ENCODE data around the gene STARD10. TPM values are rescaled to one million over a fixed set of nuclear protein-coding genes. Genes with fewer than 3 reads are reported as not detected.

The STARD10 gene
- total and polyA plus RNA-seq, 9 donors = 36.8 to 56.1 (median 45.8) TPM

GRCh38 chr11:72776844-72777754, 16.7 kb downstream of the STARD10 start:
- H3K4me1 ChIP-seq (ENCODE audit: insufficient read depth) = peaks cover 7% of the 10 kb centered on the region
- WGBS, 3 donors = 77 to 82% (median 80%) methylated on average over 7 of the region's 7 CpGs
- H3K36me3 ChIP-seq = no peaks in the 10 kb centered on the region
- intact Hi-C loops (cut with DNase I) = no loop called here
- peak overlapping the region in 1 of 2 donors; percentile 25 for H3K27ac ChIP-seq
- TF ChIP-seq CTCF (IDR thresholded peaks at IDR 0.05) (no peak), POLR2A (IDR thresholded peaks at IDR 0.05) (no peak), EP300 (IDR thresholded peaks at IDR 0.05) (no peak)
- H3K4me3 ChIP-seq = no peak overlapping the region
- no peaks in the 10 kb centered on the region for H3K27me3 ChIP-seq
- no peak for DNase-seq
- H3K9me3 ChIP-seq = no peaks in the 10 kb centered on the region

GRCh38 chr11:72776117-72776843, 17.6 kb downstream of the STARD10 start:
- Histone ChIP-seq H3K36me3 (no peaks in the 10 kb centered on the region), H3K4me3 (no peak overlapping the region), H3K27me3 (no peaks in the 10 kb centered on the region), H3K9me3 (no peaks in the 10 kb centered on the region), H3K4me1 (ENCODE audit: insufficient read depth) (peaks cover 7% of the 10 kb centered on the region), H3K27ac (no peak overlapping the region)
- TF ChIP-seq EP300 (IDR thresholded peaks at IDR 0.05) (no peak), POLR2A (IDR thresholded peaks at IDR 0.05) (no peak)
- DNase-seq = no peak
- 82 to 86% (median 83%) methylated on average over 9 of the region's 9 CpGs for WGBS, 3 donors
- intact Hi-C loops (cut with DNase I) = no loop called here

GRCh38 chr11:72775288-72776110, 18.3 kb downstream of the STARD10 start:
- no peak overlapping the region for H3K4me3 ChIP-seq
- no peaks in the 10 kb centered on the region for H3K27me3 ChIP-seq
- H3K27ac ChIP-seq = no peak overlapping the region
- H3K36me3 ChIP-seq = no peaks in the 10 kb centered on the region
- TF ChIP-seq CTCF (IDR thresholded peaks at IDR 0.05) (no peak), POLR2A (IDR thresholded peaks at IDR 0.05) (no peak), EP300 (IDR thresholded peaks at IDR 0.05) (no peak)
- peaks cover 3% of the 10 kb centered on the region for H3K4me1 ChIP-seq (ENCODE audit: insufficient read depth)
- 83 to 92% (median 88%) methylated on average over 7 of the region's 7 CpGs for WGBS, 3 donors
- H3K9me3 ChIP-seq = no peaks in the 10 kb centered on the region
- DNase-seq = no peak
- intact Hi-C loops (cut with DNase I) = no loop called here

GRCh38 chr11:72774499-72774898, 19.3 kb downstream of the STARD10 start:
- intact Hi-C loops (cut with DNase I) = no loop called here
- no peaks in the 10 kb centered on the region for H3K36me3 ChIP-seq
- WGBS, 3 donors = 79 to 95% (median 89%) methylated on average over 5 to 6 of the region's 6 CpGs

More at GRCh38 chr11:72774499-72774898, 19.3 kb downstream of the STARD10 start:
- no peaks in the 10 kb centered on the region for H3K9me3 ChIP-seq
- H3K27me3 ChIP-seq = no peaks in the 10 kb centered on the region
- peaks cover 3% of the 10 kb centered on the region for H3K4me1 ChIP-seq (ENCODE audit: insufficient read depth)
- TF ChIP-seq EP300 (IDR thresholded peaks at IDR 0.05) (no peak), POLR2A (IDR thresholded peaks at IDR 0.05) (no peak), CTCF (IDR thresholded peaks at IDR 0.05) (no peak)
- DNase-seq = no peak
- H3K27ac ChIP-seq = no peak overlapping the region
- H3K4me3 ChIP-seq = no peak overlapping the region
